HS-5 (cell line): ENCODE data around the gene UGT1A5.
"Not testable (repeated sequence)": the region's sequence is repeated elsewhere in the genome, so short reads cannot be mapped to it uniquely, and the experiment has no call there.

Source experiments
- DNase-seq: peaks from one replicate; pipeline ENCODE4 v3.0.0-alpha.2; 2012; ENCODE audit warnings: low read depth

The UGT1A5 gene

DNA sequence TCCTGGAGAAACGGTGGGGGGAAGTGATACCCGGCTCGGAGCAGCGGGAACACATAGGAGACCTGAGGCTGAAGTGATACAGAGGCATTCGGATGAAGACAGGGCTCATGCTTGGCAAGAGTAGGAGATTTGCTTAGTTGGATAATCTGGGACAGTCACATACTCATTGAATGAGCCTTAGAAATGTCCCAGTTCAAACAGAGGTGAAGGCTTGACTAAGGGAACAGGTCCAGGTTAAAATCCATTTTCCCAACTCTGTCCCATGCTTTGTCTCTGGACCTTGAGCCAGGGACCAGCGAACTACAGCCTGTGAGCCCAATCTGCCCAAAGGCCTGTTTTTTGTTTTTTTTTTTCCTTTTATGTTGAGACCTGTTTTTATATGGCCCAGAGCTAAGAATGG lies 18.7 kb upstream of the UGT1A5 start:
- no peak for DNase-seq

- DNase-seq = no peak
Observed at GRCh38 chr2:233698740-233699139, 14.0 kb upstream of the UGT1A5 start.

DNA sequence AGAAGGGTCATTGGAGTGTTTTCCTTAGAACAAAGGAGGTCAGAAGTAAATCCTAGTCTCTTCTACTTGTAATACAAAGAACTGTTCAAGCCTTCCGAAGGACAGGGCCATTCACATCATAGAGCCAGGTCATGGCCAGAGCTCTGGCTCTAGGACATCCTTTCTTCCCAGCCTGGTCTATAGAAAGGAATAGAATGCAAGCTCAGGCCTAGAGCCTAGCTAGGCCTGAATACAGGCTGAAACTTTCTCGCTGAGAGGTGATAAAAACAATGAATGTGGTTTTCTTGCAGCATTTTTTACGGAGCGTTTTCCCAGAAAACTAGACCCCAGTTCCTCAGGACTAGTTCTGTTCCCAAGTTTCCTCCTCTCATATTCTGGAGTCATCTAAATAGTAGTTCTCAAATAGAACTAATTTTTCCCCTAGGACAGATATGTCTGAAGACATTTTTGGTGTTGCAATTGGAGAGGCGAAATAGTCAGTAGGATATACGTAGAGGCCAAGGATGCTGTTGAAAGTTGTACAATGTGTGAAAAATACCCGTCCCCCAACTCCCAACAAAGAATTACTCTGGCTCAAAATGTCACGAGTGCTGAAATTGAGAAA lies 13.2 kb upstream of the UGT1A5 start:
- DNase-seq = no peak

DNA sequence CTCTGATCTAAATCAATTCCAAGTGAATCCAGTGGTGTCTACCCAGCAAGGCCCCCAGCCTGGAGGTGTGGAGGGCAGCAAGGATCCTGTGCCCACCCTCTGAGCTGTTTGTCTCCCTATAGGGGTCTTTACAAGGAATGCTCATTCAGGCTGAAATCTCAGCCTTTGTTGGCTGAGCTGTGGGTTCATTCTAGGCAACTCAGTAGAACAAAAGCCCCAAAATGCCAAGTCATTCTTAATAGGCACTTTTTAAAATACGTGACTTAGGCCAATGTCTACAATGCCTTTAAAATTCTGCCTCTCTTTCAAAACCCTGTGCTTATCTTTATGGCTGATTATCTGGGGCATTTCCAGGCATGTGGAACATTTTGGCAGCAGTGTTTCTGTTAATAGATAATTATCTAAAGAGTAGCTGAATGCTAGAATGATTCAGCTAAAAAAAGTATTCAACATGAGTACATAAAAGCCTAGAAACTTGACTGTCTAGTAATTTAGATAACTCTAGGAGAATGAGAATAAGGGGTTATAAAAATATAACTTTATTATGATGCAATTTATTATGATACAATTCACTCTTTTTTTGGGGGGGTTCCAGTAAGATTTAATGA lies 12.6 kb upstream of the UGT1A5 start:
- DNase-seq = no peak

GRCh38 chr2:233700842-233701241 lies 11.9 kb upstream of the UGT1A5 start:
- DNase-seq = not testable (repeated sequence)

DNA sequence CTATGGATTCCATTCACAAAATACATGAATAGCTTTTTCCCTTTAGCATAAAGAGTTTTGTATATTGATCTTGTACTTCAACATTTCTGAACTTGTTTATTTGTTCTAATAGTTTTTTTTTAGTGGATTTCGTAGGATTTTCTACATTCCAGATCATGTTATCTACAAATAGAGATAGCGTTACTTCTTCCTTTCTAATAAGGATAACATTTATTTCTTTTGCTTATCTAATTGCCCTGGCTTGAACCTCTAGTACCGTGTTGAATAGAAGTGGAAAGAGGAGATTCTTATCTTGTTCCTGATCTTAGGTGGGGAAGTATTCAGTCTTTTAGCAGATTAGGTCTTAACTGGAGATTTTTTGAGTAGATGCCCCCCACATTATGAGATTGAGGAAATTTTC lies 10.5 kb upstream of the UGT1A5 start:
- DNase-seq = no peak

DNA sequence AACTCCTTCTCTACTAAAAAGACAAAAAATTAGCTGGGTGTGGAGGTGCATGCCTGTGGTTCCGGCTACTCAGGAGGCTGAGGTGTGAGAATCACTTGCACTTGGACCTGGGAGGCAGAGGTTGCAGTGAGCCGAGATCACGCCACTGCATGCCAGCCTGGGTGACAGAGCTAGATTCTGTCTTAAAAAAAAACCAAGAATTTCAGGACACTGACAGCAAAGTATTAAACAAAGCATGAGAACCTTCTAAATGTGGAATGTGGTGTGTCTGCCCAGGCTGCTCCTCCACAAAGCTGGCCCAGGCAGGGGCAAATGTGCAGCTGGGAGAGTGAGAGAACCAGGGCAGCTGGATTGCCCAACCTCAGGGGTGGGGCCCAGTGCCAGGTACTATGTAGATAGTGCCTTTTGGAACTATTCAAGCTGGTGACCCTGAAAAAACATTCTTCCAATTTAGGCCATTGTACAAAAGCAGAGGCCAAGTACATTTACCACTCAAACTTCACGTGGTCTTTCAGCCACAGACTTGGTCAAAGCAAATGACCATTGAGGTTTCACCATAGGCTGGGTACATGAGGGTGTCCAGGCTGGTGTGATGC lies 6.7 kb upstream of the UGT1A5 start:
- DNase-seq = no peak

- DNase-seq = no peak
Observed at GRCh38 chr2:233706720-233707119, 6.0 kb upstream of the UGT1A5 start.

GRCh38 chr2:233707940-233708644 lies 4.6 kb upstream of the UGT1A5 start:
- no peak for DNase-seq

DNA sequence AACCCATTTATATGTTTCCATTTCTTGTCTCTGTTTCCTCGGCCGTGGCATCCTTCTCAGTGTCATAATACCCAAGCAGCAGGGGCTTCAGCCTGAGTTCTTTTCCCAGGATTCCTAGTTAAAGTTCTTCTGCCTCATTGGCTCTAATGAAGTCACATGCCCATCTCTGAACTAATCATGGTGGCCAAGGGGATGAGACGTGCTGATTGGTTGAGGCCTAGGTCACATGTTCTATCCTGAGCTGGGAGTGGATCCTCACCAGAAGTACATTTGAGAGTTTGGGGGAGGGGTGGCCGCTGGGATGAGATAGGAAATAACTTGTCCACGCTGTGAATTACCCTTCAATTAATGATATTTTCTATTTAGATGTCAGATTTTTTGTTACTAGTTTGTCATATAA lies 3.8 kb upstream of the UGT1A5 start:
- no peak for DNase-seq

DNA sequence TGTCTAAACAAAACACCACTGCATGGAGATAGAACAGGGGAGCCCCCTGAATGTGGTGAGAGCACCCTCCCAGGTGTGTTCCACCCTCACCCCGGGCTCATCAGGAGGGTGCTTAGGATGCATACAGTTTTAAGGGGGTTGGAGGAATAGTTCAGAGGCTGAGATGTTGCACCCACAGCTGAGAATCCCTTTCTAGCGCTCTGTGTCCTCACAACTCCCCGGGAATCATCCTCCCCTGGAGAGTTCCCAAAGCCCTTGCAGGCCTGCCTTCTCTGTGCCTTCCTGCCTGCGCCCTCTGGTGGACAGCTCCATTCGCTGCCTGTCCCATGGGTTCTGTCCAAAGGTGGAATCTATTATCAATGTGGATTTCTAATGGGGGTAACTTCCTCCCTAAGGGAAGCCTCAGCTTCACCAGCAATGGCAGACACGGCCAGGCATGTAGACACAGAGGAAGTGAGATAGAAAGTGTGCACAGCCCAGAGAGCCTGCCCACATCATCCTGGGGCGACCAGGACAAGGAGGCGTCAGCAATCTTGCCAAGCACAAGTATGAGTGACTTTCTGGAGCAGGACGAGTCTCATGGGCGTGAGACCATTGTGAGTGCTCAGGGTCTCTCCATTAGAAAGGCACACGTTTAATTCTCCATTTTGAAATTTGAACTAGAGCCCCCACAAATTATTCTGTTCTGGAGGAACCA lies 1.2 kb upstream of the UGT1A5 start:
- peak; percentile 30 for DNase-seq

- DNase-seq = no peak
Observed at GRCh38 chr2:233713262-233713615, 532 bp downstream of the UGT1A5 start.

- DNase-seq = no peak
Observed at GRCh38 chr2:233714121-233714520, 1.4 kb downstream of the UGT1A5 start.

GRCh38 chr2:233718552-233718951 lies 5.8 kb downstream of the UGT1A5 start, which contains the start of gene UGT1A4:
Gene UGT1A4 (plus strand): TSS chr2:233718736. CDS start chr2:233718821, 85 bp downstream.
- DNase-seq = no peak

GRCh38 chr2:233728723-233729301 lies 16.1 kb downstream of the UGT1A5 start, which contains the start of gene UGT1A3:
Gene UGT1A3 (plus strand): TSS chr2:233729042. CDS start chr2:233729127, 85 bp downstream.
- DNase-seq = no peak

- DNase-seq = not testable (repeated sequence)
Observed at GRCh38 chr2:233736868-233737653, 24.4 kb downstream of the UGT1A5 start.

GRCh38 chr2:233740870-233741269 lies 28.2 kb downstream of the UGT1A5 start:
- no peak for DNase-seq

DNA sequence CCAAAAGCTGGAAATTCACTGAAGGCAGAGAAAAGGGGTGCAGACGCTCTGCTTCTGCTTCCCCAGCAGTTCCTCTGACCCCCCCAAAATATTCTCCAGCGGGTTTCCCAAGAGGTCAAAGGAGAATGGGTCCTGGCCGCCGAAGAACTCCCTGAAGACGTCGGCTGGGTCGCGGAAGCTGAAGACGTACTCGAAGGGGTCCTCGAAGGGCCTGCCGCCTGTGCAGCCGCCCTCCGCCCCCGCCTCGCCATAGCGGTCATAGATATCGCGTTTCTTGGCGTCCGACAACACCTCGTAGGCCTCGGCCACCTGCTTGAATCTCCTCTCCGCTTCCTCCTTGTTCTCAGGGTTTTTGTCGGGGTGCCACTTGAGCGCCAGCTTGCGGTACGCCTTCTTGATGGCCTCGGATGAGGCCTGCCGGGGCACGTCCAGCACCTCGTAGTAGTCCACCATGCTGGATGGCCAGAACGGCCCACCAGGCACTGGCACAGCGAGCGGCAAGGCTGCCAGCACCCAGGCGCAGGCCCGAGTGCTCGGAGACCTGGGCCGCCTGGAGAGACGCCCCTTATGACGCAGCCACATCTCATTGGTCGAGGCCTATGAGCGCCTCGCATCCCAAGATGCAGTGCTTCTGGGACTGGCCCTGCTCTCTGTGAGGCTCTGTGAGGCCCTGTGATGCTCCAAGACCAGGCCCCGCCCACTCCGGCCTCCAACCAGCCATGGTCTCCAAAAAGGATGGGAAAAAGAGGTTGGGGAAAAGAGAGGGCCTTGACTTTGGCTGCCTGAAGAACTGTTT lies 31.0 kb downstream of the UGT1A5 start:
- no peak for DNase-seq

- DNase-seq = no peak
Observed at GRCh38 chr2:233745073-233745755, 32.5 kb downstream of the UGT1A5 start.

- DNase-seq = not testable (repeated sequence)
Observed at GRCh38 chr2:233745838-233746237, 33.1 kb downstream of the UGT1A5 start.
